Trophoblast cell (in vitro differentiated cells and primary cell): Measurements from ENCODE around the gene SPATA25.

ENCODE experiments used
- DNase-seq, 2 donors: peaks; one replicate each; pipeline ENCODE4 v3.0.0-alpha.2; 2016
- H2AFZ ChIP-seq: 2 replicates; pipeline ENCODE4 v1.6.1; 2013; ENCODE audit warnings: low read length, moderate library complexity, mild to moderate bottlenecking; ENCODE audit not compliant: insufficient read depth, poor library complexity
- H2AK5ac ChIP-seq: 2 replicates; pipeline ENCODE4 v1.6.1; 2013; ENCODE audit warnings: mild to moderate bottlenecking, low read length
- H2BK120ac ChIP-seq: 2 replicates; pipeline ENCODE4 v1.6.1; 2013; ENCODE audit warnings: low read length, mild to moderate bottlenecking, moderate library complexity; ENCODE audit not compliant: insufficient read depth, poor library complexity
- H2BK12ac ChIP-seq: 2 replicates; pipeline ENCODE4 v1.6.1; 2013; ENCODE audit warnings: mild to moderate bottlenecking, low read length, moderate library complexity
- H2BK5ac ChIP-seq: 2 replicates; pipeline ENCODE4 v1.6.1; 2013; ENCODE audit warnings: low read length, low read depth, moderate library complexity, mild to moderate bottlenecking; ENCODE audit not compliant: poor library complexity
- H3K14ac ChIP-seq: 2 replicates; pipeline ENCODE4 v1.6.1; 2013; ENCODE audit warnings: mild to moderate bottlenecking, low read length
- H3K18ac ChIP-seq: 2 replicates; pipeline ENCODE4 v1.6.1; 2013; ENCODE audit warnings: mild to moderate bottlenecking, low read length
- H3K23ac ChIP-seq: 2 replicates; pipeline ENCODE4 v1.6.1; 2013; ENCODE audit warnings: low read length
- H3K27ac ChIP-seq: 2 replicates; pipeline ENCODE4 v1.5.1; 2013; ENCODE audit warnings: low read depth, mild to moderate bottlenecking, inconsistent platforms, low read length, moderate library complexity
- H3K27me3 ChIP-seq: 2 replicates; pipeline ENCODE4 v1.6.1; 2013; ENCODE audit warnings: inconsistent platforms, mild to moderate bottlenecking, low read length, moderate library complexity; ENCODE audit not compliant: insufficient read depth
- H3K36me3 ChIP-seq, 2 experiments: 1 replicate in 1 of 2; 2 replicates in 1 of 2; pipeline ENCODE4 v1.6.1; 2013; ENCODE audit warnings: low read length in 2 of 2, mild to moderate bottlenecking in 2 of 2, moderate library complexity in 1 of 2; ENCODE audit not compliant: insufficient read depth in 2 of 2, control insufficient read depth in 1 of 2
- H3K4ac ChIP-seq: 2 replicates; pipeline ENCODE4 v1.6.1; 2013; ENCODE audit warnings: low read depth, mild to moderate bottlenecking, low read length, moderate library complexity
- H3K4me1 ChIP-seq, 2 experiments: 1 replicate in 1 of 2; 2 replicates in 1 of 2; pipeline ENCODE4 v1.6.1; 2013; ENCODE audit warnings: low read length in 2 of 2, mild to moderate bottlenecking in 2 of 2, moderate library complexity in 1 of 2; ENCODE audit not compliant: insufficient read depth in 2 of 2, control insufficient read depth in 1 of 2
- H3K4me2 ChIP-seq: 2 replicates; pipeline ENCODE4 v1.6.1; 2013; ENCODE audit warnings: inconsistent platforms, mild to moderate bottlenecking, low read length, moderate library complexity
- H3K4me3 ChIP-seq: 2 replicates; pipeline ENCODE4 v1.5.1; 2013; ENCODE audit warnings: mild to moderate bottlenecking, low read depth, low read length, inconsistent platforms
- H3K79me1 ChIP-seq: one replicate; pipeline ENCODE4 v1.6.1; 2013; ENCODE audit warnings: low read length
- H3K79me2 ChIP-seq: 2 replicates; pipeline ENCODE4 v1.6.1; 2013; ENCODE audit warnings: low read length, mild to moderate bottlenecking; ENCODE audit not compliant: control insufficient read depth, insufficient read depth, poor library complexity
- H3K9ac ChIP-seq: 2 replicates; pipeline ENCODE4 v1.6.1; 2013; ENCODE audit warnings: mild to moderate bottlenecking, low read length
- H3K9me3 ChIP-seq: 2 replicates; pipeline ENCODE4 v1.6.1; 2013; ENCODE audit warnings: low read depth, mild to moderate bottlenecking, control low read depth, inconsistent platforms, low read length; ENCODE audit not compliant: insufficient read depth
- H4K12ac ChIP-seq: 2 replicates; pipeline ENCODE4 v1.6.1; 2013; ENCODE audit warnings: low read depth, mild to moderate bottlenecking, low read length, moderate library complexity
- H4K8ac ChIP-seq: 2 replicates; pipeline ENCODE4 v1.6.1; 2013; ENCODE audit warnings: low read depth, mild to moderate bottlenecking, low read length, moderate library complexity
- H4K91ac ChIP-seq: one replicate; pipeline ENCODE4 v1.6.1; 2013; ENCODE audit warnings: low read depth, mild to moderate bottlenecking, low read length, moderate library complexity
- WGBS: extraction: QIAGEN DNeasy Blood & Tissue Kit; methylation state at CpG from one replicate; pipeline ENCODE4 v1.1.7; 2013; ENCODE audit warnings: missing lambda C conversion rate; ENCODE audit not compliant: insufficient read length, insufficient coverage; ENCODE audit errors: extremely low coverage; 5-methylcytosine and 5-hydroxymethylcytosine counted together

The SPATA25 gene

GRCh38 chr20:45899046-45899835 lies 11.8 kb upstream of the SPATA25 start:
- Histone ChIP-seq H3K36me3 (peaks cover 34 to 41% of the 10 kb centered on the region in 2 experiments), H3K14ac (no peak overlapping the region), H2BK12ac (no peak overlapping the region), H3K4ac (no peak overlapping the region), H3K4me2 (no peak overlapping the region), H3K18ac (no peak overlapping the region), H3K4me3 (peak overlapping the region; percentile 34), H3K9ac (no peak overlapping the region), H4K12ac (no peak overlapping the region), H3K79me1 (no peaks in the 10 kb centered on the region), H4K91ac (no peak overlapping the region), H2BK120ac (no peak overlapping the region), H3K4me1 (no peaks in the 10 kb centered on the region), H2AFZ (no peak overlapping the region), H2AK5ac (no peak overlapping the region), H3K9me3 (peaks cover 2% of the 10 kb centered on the region), H3K27ac (no peak overlapping the region), H2BK5ac (no peak overlapping the region), H3K79me2 (no peaks in the 10 kb centered on the region), H3K27me3 (no peaks in the 10 kb centered on the region), H3K23ac (no peak overlapping the region), H4K8ac (no peak overlapping the region)
- DNase-seq, result no peak
- no CpG with 5 or more reads among the region's 13 CpGs for WGBS

GRCh38 chr20:45898285-45898684 lies 10.9 kb upstream of the SPATA25 start:
- Histone ChIP-seq H3K4me1 (no peaks in the 10 kb centered on the region), H4K8ac (no peak overlapping the region), H3K27ac (no peak overlapping the region), H4K91ac (no peak overlapping the region), H2BK12ac (no peak overlapping the region), H2BK120ac (no peak overlapping the region), H3K36me3 (peaks cover 34 to 46% of the 10 kb centered on the region in 2 experiments), H3K9me3 (peaks cover 2% of the 10 kb centered on the region), H3K27me3 (no peaks in the 10 kb centered on the region), H2AFZ (no peak overlapping the region), H2AK5ac (no peak overlapping the region), H3K4me2 (no peak overlapping the region), H3K79me1 (no peaks in the 10 kb centered on the region), H4K12ac (no peak overlapping the region), H3K4me3 (no peak overlapping the region), H2BK5ac (no peak overlapping the region), H3K79me2 (no peaks in the 10 kb centered on the region), H3K9ac (no peak overlapping the region), H3K14ac (no peak overlapping the region), H3K4ac (no peak overlapping the region), H3K18ac (no peak overlapping the region), H3K23ac (no peak overlapping the region)
- DNase-seq, result no peak
- no CpG with 5 or more reads among the region's 12 CpGs for WGBS

GRCh38 chr20:45897692-45898091 lies 10.3 kb upstream of the SPATA25 start:
- Histone ChIP-seq H3K4me1 (no peaks in the 10 kb centered on the region), H2BK12ac (no peak overlapping the region), H3K9ac (no peak overlapping the region), H3K9me3 (peaks cover 2% of the 10 kb centered on the region), H4K8ac (no peak overlapping the region), H3K18ac (no peak overlapping the region), H2AK5ac (no peak overlapping the region), H3K79me2 (no peaks in the 10 kb centered on the region), H4K91ac (no peak overlapping the region), H3K36me3 (peaks cover 34 to 52% of the 10 kb centered on the region in 2 experiments), H3K23ac (no peak overlapping the region), H3K79me1 (no peaks in the 10 kb centered on the region), H2AFZ (no peak overlapping the region), H3K27ac (no peak overlapping the region), H3K4ac (no peak overlapping the region), H3K14ac (no peak overlapping the region), H2BK5ac (no peak overlapping the region), H3K4me2 (no peak overlapping the region), H2BK120ac (no peak overlapping the region), H3K27me3 (no peaks in the 10 kb centered on the region), H4K12ac (no peak overlapping the region), H3K4me3 (no peak overlapping the region)
- no CpG with 5 or more reads among the region's 7 CpGs for WGBS
- peak; percentile 32 to 38 for DNase-seq

- Histone ChIP-seq H3K23ac (no peak overlapping the region), H2AFZ (no peak overlapping the region), H3K36me3 (peaks cover 34 to 52% of the 10 kb centered on the region in 2 experiments), H4K91ac (no peak overlapping the region), H3K4me2 (no peak overlapping the region), H3K4ac (no peak overlapping the region), H4K8ac (no peak overlapping the region), H4K12ac (no peak overlapping the region), H3K18ac (no peak overlapping the region), H2BK120ac (no peak overlapping the region), H3K14ac (no peak overlapping the region), H3K79me1 (no peaks in the 10 kb centered on the region), H3K27me3 (no peaks in the 10 kb centered on the region), H3K4me3 (no peak overlapping the region), H2BK5ac (no peak overlapping the region), H2AK5ac (no peak overlapping the region), H3K9me3 (peaks cover 2% of the 10 kb centered on the region), H3K4me1 (peaks cover under 1 to 1% of the 10 kb centered on the region in 2 experiments), H2BK12ac (no peak overlapping the region), H3K9ac (no peak overlapping the region), H3K27ac (no peak overlapping the region), H3K79me2 (no peaks in the 10 kb centered on the region)
- no CpG with 5 or more reads among the region's 2 CpGs for WGBS
- no peak for DNase-seq
These were observed 9.9 kb upstream of the SPATA25 start for GRCh38 chr20:45897289-45897688.
